Measurements from ENCODE around the gene ZNF532.
"Not testable (repeated sequence)": the region's sequence is repeated elsewhere in the genome, so short reads cannot be mapped to it uniquely, and the experiment has no call there.

The ZNF532 gene

GRCh38 chr18:58850786-58851469, 13.7 kb upstream of the ZNF532 start:
- no peak for DNase-seq (ENCODE audit: low read depth)

DNA sequence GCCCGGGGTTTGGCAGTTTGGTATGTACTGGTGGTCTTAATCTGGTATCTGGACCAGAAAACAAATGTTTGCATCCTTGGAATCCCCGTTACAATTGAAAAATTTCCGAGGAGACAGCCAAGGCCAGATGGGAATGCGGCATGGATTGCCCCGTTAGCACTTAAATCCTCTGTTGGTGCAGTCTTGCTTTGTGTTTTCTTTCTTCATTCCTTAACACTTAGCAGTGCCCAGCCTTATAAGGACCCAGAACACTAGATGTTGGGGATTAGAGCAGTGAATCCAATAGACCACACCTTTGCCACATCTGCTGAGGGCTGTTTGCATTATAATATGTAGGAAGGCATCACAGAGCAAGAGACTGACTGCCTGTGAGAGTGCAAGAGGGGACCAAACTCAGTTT, 12.8 kb upstream of the ZNF532 start:
- no peak for DNase-seq (ENCODE audit: low read depth)

- no peak for DNase-seq (ENCODE audit: low read depth)
Observed at GRCh38 chr18:58852629-58853028, 12.0 kb upstream of the ZNF532 start.

DNA sequence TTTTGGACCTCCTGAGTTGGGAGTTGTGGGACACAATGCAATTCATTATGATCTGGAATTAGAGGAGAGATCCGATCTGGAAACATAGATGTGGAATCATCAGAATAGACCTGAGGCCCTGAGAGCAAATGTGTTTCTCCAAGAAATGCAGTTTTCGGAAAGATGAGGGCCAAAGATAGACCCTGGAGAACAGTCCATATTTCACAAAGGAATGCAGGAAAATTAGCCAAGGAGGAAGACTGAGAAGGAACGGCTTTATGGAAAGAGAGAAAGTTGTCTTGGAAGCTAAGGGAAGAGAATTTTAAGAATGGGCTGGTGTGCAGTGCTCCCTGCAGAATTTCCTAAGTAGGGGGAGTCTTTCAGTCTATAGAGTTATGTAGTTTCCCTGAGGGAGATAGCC, 11.1 kb upstream of the ZNF532 start:
- DNase-seq (ENCODE audit: low read depth): no peak

GRCh38 chr18:58855521-58855920, 9.2 kb upstream of the ZNF532 start:
- not testable (repeated sequence) for DNase-seq (ENCODE audit: low read depth)

DNA sequence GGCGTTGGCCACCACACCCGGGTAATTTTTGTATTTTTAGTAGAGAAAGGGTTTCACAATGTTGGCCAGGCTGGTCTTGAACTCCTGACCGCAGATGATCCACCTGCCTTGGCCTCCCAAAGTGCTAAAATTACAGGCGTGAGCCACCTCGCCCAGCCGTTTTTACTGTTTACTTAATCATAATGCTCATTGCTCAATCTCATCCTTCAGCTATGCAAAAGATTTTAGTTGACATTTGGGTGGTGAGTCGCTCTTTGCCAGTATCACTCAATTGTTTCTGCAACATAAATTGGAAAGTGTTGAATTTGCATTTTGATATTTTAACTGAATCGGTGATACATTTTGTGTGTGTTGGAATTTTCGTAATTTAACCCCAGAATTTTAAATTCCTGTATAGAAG, 7.8 kb upstream of the ZNF532 start:
- DNase-seq (ENCODE audit: low read depth): no peak

GRCh38 chr18:58858591-58859468, 5.8 kb upstream of the ZNF532 start:
- no peak for DNase-seq (ENCODE audit: low read depth)

DNA sequence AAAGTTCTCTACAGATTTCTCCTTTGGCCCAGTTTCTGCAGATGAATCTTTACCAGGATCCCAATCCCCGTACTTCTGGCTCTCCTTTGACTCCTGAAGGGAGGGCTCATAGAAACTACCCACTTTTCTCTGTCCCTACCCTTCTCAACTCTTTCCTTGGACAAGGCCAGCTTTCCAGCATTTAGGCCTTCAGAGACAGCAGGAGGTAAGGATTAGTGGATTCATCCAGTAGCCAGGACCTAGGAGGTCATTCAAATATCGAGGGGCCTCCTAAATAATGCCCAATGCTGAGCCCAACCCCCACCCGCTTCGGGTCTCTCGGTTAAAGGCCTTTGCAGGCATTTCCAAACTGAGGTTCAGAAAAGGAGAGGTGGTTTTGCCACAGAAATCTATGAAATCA, 4.8 kb upstream of the ZNF532 start:
- DNase-seq (ENCODE audit: low read depth): no peak

DNA sequence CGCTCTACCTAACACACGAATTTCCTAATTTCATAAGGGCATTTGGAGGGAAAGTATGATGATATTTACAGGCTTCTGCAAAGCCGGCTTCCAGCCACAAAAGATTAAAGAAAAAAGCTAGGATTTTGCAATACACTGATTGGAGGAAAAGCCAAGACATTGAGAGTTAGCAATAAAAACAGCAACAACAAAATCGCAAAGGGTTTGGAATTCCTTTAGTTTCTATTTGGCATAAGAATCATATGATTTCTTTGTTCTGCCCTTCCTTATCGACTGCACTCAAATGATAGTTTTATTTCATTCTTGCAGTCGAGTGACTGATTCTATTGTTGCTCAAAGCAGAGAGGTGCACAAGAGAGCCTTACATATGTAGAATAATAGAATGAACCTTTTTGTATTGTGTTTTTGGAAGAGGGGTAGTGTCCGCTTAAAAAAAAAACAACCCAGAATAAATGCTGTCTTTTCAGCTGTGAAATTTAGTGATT, 3.9 kb upstream of the ZNF532 start:
- DNase-seq (ENCODE audit: low read depth): no peak

DNA sequence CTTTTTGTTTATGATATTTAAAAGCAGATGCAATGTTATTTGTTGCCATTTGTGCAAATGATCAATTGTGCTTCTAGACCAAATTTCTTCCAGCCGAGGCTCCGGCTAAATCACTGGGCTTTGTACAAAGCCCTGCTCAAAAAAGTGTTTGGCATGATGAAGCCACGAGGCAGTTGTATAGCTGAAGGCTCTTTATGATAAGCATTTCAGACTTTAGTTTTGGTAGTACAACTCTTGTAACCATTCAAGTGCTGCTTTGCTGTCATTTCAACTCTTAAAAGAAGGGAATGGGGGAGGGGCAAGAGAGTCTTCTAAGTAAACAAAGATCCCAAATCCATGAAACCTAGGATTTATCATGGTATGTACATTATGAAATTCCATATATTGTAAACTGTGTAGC, 3.3 kb upstream of the ZNF532 start:
- no peak for DNase-seq (ENCODE audit: low read depth)

- no peak for DNase-seq (ENCODE audit: low read depth)
Observed at GRCh38 chr18:58861861-58862301, 2.8 kb upstream of the ZNF532 start.

DNA sequence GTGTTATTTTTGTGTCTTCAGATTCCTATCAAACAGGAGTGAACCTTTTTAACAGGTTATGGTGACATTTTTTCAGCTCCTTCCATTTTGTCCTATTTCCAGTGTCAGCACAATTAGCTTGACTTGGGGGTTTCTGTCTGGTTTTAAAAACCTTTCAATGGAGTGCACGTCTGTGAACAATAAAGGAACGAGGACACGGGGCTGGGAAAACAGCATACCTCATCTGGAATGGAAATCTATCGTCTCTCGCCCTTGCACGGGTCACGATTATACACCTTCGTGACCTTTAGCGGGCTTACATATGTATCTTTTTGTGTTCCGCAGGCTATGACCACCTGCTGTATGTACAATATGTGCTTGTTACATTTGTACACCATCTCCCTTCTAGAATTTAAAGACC, 2.3 kb upstream of the ZNF532 start:
- no peak for DNase-seq (ENCODE audit: low read depth)

GRCh38 chr18:58862851-58863538, 1.7 kb upstream of the ZNF532 start:
- DNase-seq (ENCODE audit: low read depth): no peak

- peak; percentile 14 for DNase-seq (ENCODE audit: low read depth)
Observed at GRCh38 chr18:58863539-58864145, 1.0 kb upstream of the ZNF532 start.

DNA sequence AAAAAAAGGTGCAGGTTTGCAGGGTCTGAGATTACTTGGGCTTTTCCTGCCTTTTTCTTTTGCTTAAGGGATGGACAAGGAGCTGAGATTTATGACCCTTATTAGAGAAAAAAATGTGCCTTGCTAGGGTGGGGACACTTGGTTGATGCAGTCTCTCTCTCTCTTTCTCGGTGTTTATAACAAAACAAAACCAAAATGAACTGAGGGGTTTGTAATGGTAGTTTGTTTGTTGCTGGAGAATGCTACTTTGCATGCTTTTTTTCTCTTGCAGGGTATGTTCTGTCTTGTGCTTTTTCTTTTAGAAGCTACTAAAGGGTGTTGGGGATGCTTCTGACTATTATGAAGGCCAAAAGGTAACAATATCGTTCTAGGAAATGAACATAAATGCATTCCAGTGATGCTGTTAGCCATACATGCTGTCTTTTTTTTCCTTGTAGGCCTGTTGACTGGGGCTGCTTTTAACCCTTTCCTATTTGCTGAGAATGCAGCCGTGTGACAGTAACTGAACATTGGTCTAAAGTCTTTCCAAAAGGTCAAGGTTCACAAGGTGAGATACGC, 435 bp downstream of the ZNF532 start:
- DNase-seq (ENCODE audit: low read depth): no peak

DNA sequence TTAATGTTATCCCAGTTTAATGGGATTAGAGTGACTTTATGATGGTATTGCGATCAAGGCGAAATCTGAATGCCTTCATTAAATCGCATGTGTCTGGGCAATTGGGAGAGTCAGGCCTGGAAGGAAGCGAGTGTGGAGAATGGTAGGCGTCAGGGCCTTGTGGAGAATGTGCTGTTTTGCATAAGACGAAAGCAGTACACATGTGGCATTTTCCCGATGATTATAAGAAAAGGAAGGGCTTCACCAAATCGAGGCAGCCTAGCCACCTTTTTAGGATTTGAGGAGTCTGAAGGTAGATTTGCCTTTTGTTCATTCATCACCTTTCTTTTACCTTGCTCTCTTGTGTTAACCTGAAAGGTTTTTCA, 1.0 kb downstream of the ZNF532 start:
- no peak for DNase-seq (ENCODE audit: low read depth)

DNA sequence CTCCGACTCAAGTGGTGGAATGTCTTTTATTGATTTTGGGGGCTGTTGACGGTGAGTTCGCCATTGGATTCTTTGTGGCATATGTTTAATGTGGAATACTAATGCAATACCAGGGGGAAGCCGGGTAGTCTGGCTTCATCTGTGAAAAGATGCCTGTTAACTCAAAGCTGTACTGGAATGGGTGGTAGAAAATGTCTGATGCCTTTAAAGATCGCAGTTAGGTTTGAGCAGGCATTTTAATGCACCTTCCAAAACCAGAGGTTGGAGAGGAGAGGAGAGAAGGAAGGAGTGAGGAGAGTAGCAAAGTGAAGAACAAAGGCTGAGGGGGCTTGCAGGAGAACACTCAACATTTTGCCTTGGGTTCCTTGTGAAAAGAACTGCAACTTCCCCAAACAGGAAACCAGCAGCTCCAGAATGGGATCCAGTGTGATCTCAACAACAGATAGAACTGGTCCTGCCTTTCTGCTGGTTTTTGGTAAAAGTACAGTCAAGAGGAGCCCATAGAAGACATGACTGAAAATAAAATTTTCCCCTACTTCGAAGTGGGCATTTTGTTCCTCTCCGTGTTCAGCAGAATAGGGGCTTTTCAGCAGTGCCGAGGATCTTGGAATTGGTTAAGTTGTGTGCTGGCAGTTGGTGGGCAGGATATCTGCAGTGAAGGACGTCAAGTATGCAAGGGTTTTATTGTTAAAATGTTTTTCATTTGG, 1.5 kb downstream of the ZNF532 start:
- DNase-seq (ENCODE audit: low read depth): no peak

- DNase-seq (ENCODE audit: low read depth): no peak
Observed at GRCh38 chr18:58866773-58867150, 2.1 kb downstream of the ZNF532 start.

- DNase-seq (ENCODE audit: low read depth): no peak
Observed at GRCh38 chr18:58867281-58867961, 2.7 kb downstream of the ZNF532 start.

DNA sequence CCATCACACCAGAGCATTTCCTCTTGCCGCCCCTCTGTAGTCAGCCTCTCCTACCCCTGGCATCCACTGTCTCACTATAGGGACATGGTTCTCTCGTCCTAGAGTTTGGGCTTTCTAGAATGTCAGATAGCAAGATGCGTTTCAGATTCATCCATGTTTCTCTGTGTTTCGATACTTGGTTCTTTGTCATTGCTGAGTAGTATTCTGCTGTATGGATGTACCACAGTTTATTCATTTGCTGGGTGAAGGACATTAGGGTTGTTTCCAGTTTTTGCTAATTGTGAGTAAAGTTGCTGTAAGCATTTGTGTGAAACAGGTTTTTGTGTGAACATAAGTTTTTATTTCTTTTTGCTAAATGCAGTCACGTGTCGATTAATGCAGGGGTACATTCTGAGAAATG, 3.8 kb downstream of the ZNF532 start:
- DNase-seq (ENCODE audit: low read depth): no peak

GRCh38 chr18:58870130-58870529, 5.5 kb downstream of the ZNF532 start:
- DNase-seq (ENCODE audit: low read depth): no peak
